ENCODE results near the gene PICK1. TPM values are rescaled to one million over a fixed set of nuclear protein-coding genes. Genes with fewer than 3 reads are reported as not detected.

Gene PICK1
- total RNA-seq, 1 donor from 2014 or later, result 28.7 TPM

DNA sequence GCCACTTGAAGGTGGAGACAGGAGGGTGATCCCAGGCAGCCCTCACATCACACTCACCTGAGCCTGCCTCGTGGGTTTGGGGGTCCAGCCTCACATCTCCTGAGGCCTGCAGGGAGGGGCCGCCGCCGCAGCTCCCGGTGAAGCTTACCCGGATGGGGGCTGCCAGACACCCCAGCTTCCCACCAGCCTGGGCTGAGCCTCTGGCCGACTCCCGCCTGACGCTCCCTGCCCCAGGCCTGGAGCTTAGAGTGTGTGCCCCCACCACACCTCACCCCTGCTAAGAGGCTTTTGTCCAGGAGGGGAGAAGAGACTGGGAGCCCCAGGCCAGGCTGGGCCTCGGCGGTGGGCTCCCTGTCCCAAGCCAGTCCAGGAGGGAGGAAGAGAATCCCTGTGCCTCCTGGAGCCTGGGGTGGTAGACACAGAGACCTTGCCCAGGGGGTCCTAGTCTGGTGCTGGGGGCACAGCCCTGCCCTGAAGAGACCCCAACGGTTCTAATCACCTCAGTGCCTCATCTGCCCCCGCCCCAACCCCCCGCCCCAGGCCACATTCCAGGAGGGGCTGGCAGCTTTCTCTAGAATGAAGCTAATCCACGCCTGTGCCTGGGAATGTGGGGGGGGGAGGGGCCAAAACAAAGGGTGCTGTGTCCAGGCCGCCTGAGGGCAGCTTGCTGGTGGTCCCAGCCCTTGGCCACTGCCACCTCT is 26.9 kb downstream of the PICK1 start, which contains the start of gene SLC16A8:
SLC16A8 (minus strand) TSS at position 254 of the 701 bp plus-strand sequence. CDS start 1,311 bp downstream, outside the sequence.
- intact Hi-C loops (cut with DNase I), result no loop called here
- DNase-seq (ENCODE audit: low spot score) (no peak), ATAC-seq (no peak)

DNA sequence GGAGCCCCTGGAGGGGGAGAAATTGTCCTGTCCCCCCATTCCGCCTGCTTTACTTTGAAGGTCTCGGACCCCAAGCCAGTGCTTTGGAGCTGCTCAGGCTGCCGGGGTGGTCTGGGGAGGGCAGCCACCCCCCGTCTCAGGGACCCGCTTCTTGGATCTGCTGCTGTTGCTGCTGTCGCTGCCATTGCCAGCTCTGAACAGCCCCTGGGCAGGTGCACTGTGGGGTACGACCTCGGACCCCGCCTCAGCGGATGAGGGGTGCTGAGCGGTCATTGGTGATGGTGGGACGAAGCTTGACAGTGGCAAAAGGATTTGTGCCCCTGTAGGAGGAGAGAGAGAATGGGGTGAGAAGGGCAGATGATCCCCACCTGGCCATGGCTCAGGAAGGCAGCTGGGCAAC is 27.9 kb downstream of the PICK1 start:
- DNase-seq (ENCODE audit: low spot score) (no peak), ATAC-seq (no peak)
- intact Hi-C loops (cut with DNase I), result no loop called here

DNA sequence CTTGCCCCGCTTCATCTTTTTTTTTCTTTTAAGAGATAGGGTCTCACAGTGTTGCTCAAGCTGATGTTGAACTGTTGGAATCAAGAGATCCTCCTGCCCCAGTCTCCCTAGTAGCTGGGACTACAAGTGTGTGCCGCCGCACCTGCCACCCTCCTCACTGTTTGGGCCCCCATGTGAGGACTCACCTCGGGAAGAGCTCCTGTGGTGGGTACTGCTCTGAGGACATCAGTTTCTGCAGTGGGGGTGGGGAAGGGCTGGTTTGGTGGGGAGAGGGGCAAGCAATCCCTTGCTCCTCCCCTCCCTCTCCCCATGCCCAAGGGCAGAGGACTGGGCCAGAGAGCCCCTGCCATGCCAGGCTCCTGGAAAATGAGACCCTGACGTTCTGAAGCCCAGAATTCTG is 28.3 kb downstream of the PICK1 start:
- ATAC-seq (no peak), DNase-seq (ENCODE audit: low spot score) (no peak)
- intact Hi-C loops (cut with DNase I), result no loop called here

DNA sequence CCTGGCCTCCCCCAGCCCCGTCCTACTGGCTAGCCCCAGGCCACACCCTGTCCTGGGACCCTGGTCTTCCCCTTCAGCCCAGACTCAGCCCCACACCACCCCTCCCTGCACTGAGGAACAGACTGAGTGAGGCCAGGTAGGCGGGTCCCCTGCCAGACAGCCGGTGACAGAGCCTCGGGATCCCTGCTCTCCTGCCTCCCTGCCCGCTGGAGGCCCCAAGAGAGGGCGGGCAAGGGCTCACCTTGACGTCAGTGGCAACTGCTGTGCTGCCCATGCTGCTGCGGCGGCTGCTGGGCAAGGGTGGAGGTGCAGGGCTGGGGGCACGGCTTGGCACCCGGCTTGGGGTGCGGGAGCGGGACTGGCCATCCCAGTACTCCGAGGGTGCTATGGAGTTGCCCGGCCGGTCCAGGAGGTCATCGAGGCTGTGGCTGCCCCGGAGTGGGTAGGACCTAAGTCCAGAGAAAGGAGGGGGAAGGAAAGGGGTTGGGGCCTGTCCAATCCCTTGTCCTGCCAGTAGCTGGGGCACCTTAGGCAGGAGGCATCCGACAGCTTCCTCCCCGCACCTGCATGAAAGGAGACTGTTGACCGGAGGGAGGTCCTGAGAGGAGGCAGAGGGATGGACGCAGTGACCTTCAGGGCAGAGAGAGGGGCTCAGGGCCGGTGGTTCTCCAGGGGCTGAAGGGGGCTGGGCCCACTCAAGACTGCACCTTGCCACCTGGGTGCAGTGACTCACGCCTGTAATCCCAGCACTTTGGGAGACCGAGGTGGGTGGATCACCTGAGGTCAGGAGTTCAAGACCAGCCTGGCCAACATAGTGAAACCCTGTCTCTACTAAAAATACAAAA is 29.0 kb downstream of the PICK1 start:
- DNase-seq (ENCODE audit: low spot score) (no peak), ATAC-seq (no peak)
- intact Hi-C loops (cut with DNase I), result no loop called here

DNA sequence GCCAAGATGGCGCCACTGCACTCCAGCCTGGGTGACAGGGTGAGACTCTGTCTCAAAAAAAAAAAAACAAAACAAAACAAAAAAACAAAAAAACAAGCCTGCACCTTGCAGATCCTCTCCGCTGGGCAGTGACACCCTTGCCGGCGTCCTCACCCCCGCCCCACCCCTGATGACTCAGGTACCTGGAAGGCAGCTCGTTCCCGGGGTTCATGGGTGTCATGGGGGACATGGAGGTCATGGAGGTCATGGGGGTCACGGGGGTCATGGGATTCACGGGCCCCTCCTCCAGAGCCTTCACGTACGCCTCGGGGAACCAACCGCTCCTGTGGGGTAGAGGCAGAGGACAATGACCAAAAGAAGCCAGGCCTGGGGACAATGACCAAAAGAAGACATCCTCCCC is 29.7 kb downstream of the PICK1 start:
- intact Hi-C loops (cut with DNase I), result no loop called here
- DNase-seq (ENCODE audit: low spot score), result no peak
- ATAC-seq, result no peak

DNA sequence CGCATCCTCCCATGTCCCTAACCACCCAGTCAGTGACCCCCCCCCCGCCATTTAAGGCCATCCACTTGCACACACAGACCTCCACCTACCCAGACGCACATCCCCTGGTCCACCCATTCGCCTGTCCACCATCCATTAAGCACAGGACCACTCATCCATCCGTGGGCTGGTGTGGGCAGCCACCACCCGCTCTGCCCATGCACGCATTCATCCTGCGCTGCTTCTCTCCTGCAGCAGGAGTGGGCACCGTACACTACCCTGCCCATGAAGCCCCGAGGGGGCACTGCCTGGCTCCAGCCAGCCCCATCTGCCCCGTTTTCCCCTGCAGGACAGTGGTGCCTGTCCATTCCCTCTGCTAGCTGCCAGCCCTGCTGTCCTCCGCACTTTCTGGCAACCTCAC is 30.7 kb downstream of the PICK1 start:
- peak; percentile 11 for ATAC-seq
- intact Hi-C loops (cut with DNase I), result no loop called here
- DNase-seq (ENCODE audit: low spot score), result no peak

DNA sequence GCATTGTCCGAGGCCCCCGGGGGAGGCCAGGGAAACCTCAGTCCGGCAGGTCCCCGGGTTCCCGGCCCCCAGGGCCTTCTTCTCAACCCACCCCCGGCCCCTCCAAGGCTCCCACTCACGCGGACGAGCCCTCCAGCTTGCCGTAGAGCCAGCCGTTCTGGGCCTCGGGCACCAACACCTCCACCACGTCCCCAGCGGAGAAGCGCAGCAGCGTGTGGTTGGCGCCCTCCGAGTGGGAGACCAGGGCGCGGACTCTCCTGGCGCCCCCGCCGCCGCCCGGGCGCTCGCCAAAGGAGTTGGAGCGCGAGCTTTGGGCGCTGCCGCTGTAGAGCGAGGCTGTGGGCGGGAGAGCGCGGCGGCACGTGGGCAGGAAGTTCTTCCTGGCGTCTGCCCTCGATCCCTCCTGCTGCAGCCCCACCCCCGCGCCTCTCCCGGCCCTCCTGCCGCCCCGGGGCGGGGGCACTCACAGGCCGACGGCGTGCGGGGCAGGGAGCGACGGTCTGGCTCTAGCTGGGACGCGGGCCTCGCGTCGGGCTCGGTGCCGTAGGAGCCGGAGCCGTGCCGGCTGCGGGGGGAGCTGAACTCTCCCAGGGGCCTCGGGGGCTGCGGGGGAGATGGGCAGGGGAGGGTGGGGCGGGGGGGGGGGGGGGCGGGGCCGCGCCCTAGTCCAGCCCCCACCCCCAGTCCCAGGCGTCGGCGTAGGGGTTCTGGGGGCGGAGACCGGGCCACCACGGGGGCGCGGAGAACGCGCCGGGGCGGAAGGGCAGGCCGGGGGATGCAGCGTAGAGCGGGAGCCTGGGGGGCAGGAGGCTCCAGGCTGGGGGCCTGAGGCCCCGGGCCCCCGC is 31.6 kb downstream of the PICK1 start:
- intact Hi-C loops (cut with DNase I), result no loop called here
- ATAC-seq (peak; percentile 16), DNase-seq (ENCODE audit: low spot score) (no peak)

DNA sequence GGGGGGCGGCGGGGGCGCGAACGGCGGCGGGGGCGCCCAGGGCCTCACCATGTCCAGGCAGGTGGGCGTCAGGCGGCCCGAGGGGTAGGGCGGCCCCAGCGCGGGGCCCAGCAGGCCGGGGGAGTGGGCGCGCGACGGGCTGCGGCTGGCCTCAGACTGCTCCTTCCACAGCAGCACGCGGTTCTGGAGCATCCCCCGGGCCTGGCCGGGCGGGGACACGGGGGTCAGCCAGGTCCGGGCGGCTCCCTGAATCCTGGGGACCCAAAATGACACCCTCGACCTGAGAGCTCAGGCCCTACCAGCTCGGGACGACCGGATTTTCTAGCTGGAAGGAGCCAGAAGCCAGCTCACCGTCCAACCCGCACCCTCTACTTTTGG is 32.3 kb downstream of the PICK1 start:
- no peak for ATAC-seq
- intact Hi-C loops (cut with DNase I), result no loop called here
- DNase-seq (ENCODE audit: low spot score), result no peak

DNA sequence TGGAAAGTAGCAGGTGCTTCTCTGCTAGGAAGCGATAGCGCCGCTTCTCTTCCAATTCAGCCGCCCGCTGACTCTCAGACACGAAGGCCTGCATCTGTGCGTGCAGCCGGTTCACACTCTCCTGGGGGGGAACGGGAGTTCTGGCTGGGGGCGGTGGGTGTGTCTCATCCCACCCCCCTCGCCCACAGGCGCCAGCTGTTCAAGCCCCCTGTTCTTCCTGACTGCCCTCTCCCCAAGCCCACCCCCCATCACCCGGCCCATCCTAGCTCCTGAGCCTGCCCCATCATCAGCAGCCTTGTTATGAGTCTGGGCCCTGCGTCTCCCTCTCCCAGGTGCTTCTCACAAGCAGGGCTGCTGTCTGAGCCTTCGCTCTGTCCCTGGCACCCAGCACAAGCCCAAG is 39.9 kb downstream of the PICK1 start:
- no peak for ATAC-seq
- intact Hi-C loops (cut with DNase I), result no loop called here
- no peak for DNase-seq (ENCODE audit: low spot score)

DNA sequence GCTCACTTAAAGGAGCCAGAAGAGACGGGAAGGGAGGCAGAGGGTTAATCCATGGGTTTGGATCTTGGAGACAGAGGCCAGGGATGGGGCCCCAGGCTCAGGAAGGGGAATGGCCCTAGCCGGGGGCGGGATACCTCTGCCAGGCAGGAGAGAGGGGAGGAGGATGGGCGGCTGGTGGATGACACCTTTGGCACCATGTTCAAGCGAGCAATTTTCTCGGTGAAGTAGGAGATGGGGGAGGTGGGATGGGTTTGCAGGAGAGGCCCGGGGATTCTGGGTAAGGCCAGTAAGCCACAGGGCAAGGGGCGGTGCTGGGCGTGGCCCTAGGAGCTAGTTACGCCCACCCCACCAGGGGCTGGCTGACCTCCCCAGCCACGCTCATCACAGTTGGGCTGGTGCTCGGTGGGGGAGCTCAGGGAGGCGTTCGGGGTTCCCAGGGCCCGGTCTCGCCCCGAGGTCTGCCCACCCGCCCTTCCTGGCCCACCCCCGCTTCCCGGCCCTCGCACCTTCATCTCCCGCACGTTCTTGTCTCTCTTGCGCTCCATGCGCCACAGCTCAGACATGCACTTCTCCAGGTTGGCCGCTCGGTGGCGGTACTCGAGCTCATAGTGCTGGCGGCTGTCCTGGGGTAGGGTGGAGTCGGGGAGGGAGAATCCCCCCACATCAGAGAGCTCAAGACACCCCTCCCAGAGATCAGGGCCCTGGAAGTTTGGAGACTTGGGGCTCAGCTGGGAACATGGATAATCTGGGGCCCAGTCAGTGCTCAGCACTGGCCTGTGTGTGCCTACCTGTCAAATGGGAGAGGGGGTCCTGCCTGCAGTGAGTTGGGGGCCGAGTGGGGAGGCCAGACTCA is 40.6 kb downstream of the PICK1 start:
- peak; percentile 54 for DNase-seq (ENCODE audit: low spot score)
- peak; percentile 44 for ATAC-seq
- intact Hi-C loops (cut with DNase I), result no loop called here

DNA sequence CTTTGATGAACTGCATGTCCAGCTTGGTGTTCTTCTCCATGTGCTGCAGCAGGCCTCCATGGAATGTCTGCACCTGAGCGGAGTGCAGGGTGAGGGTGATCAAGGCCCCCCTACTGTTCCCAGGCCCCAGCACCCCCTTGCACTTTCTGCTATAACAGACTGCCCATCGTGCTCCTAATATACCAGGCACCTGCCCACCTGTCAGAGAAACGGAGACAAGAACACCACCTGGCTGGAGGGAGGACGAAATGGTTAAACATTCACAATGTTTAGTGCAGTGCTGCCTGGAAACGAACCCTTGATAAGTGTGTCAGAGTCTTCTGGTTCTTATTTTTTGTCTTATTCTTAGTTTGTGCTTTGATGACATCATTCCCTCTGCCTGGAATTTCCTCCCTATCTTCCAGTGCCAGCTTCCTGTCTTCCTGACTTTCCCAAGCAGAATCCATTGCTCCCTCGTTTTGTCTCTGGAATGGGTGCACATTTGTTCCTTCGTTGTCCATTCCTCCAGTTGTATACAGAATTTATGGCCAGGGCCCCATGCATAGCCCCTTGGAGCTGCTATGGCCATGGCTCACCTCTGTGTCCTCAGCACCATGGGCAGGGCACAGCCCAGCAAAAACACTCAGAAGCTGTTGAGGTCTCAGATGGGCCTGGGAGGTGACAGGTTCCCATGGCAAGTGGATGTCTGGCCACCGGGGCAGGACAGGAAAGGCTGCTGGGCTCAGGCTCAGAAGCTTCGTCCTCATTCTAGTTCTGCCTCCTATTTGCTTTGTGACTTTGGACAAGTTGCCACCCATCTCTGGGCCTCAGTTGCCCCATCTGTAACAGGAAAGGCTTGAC is 41.4 kb downstream of the PICK1 start:
- ATAC-seq (peak; percentile 23), DNase-seq (ENCODE audit: low spot score) (no peak)
- intact Hi-C loops (cut with DNase I), result no loop called here

DNA sequence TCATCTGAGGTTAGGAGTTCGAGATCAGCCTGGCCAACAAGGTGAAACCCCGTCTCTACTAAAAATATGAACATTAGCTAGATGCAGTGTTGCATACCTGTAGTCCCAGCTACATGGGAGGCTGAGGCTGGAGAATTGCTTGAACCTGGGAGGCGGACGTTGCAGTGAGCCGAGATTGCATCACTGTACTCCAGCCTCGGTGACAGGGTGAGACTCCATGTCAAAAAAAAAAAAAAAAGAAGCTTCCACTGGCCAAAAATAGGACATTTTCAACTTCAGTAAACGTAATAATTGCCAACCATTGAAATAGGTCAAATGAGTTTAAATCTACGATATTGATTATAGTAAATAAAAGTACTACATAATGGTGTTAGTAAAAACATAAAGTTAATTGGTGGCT is 46.4 kb downstream of the PICK1 start:
- ATAC-seq, result no peak
- no peak for DNase-seq (ENCODE audit: low spot score)
- intact Hi-C loops (cut with DNase I), result no loop called here

DNA sequence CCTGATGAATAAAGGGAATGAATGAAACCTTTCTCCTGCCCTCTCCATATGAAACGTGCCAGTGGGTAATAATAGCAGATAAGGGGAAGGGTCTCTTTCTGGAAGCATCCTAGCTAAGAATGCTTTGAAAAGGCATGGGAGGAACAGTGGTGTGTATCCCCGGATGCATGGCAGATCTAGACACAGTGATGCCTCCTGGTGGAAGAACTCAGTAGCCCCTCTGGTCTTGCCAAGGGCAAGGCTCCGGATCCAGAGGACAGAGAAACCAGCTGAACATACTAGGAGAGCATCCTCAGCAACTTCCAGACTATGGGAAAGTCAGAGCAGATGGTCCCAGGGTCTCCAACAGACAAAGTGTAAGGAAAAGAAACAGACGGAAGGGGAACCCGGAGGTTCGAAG is 46.9 kb downstream of the PICK1 start:
- intact Hi-C loops (cut with DNase I), result no loop called here
- ATAC-seq (no peak), DNase-seq (ENCODE audit: low spot score) (no peak)

DNA sequence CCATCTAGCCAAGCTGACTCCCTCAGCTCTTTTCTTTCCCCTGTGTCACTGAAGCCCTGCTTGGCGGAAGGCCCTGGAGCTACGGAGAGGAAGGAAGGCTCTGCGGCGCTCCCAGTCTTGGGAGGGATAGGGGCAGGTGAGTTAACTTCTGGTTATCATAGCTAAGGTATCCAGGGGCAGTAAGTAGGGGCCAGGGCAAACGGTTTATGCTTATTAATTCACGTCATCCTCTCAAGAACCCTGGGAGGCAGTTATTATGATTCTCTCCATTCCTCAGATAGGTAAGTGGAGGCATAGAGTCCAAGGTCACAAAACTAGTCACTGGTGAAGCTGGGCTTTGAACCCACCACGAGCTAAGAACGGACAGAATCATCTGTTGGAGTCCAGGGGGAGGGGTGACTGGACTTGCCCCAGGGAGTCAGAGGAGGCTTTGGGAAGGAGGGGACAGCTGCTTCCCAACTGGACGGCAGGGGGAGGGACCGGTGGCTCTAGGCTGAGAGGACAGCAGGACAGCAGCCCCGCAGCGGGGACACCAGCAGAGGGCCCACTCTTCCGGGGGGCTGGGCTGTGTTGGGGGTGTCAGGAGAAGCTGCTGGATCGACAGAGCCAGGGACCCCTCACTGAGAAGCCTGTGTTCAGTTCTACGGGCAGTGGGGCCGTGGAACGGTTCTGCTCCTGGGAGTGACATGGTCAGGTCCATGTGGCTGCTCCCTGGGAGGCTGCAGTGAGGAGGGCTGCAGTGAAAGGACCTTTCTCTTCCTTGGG is 49.8 kb downstream of the PICK1 start:
- ATAC-seq, result no peak
- intact Hi-C loops (cut with DNase I), result no loop called here
- DNase-seq (ENCODE audit: low spot score), result no peak

DNA sequence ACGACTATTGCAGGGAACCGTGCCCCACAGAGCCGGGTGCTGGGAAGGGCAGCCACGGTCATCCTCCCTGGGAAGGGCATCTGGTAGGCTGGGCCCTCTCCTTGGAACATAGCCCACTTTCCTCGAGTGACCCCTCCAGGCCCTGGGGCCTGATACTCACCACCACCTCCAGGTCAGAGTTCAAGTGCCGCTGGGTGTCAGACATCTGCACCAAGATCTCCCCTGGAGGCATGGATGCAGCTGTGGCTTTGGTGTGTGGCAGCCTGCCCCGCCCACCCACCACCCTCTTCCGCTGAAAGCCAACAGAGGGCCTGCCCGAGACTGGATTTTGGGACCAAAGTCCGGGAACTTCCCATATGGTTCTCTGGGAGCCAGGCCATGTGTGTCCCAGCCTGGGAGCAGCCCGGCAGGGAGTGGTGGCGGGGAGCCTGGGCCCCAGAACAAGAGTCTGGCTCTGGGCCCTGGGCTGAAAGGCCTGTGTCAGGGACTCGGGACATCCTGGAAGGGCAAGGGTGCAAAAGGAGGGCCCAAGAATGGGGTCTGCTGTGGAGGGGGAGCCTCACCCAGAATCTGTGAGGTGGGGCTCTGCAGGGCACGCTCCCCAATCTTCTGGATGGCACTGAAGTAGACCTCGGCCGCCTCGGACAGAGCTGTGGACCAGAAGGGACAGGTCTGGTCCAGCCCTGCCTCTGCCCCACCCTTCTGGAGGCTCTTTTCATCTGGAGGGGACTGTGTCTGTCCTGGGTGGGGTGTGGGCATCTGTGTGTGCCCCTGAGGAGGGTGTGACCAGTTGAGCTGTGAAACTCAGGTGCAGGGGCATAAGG is 50.7 kb downstream of the PICK1 start:
- intact Hi-C loops (cut with DNase I), result no loop called here
- ATAC-seq (peak; percentile 14), DNase-seq (ENCODE audit: low spot score) (no peak)

DNA sequence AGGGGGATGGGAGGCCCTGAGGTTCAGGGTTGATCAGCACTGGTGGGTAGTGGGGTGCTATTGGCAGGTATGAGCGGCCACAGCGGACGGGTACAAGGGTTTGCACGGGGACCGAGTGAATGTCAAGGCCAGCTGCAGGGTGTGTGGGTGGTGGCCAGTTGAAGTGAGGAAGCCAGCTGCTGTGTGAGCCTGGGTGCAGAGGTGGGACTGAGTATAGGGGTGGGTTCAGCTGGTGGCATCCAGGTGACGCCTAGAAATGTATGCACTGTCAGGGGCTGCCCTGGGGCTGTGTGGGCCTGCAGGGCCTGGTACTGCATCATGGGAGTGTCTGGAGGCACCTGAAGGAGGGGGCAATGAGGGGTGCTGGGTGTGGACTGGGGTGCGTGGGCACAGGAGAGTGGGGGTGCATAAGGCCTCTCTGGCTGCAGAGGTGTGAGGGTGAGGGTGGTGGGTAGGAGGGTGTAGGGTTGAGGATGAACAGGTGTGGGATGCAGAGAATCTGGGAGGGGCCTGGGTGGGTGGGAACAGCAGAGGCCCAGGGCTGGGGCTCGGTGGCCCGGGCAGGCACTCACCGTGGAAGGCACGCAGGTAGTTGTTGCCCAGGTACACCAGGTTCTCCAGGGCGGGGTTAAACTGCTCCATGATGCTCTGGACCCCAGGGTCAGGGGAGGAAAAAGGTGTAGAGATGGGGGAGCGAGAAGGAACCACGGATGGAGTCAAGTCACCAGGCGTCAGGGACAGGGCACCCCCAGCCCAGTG is 51.5 kb downstream of the PICK1 start:
- ATAC-seq (no peak), DNase-seq (ENCODE audit: low spot score) (no peak)
- intact Hi-C loops (cut with DNase I), result no loop called here
